Measurements from ENCODE around the gene KDM6A.
A peak's percentile ranks its signal among the peaks of the same experiment; 100 is the strongest.

The KDM6A gene

DNA sequence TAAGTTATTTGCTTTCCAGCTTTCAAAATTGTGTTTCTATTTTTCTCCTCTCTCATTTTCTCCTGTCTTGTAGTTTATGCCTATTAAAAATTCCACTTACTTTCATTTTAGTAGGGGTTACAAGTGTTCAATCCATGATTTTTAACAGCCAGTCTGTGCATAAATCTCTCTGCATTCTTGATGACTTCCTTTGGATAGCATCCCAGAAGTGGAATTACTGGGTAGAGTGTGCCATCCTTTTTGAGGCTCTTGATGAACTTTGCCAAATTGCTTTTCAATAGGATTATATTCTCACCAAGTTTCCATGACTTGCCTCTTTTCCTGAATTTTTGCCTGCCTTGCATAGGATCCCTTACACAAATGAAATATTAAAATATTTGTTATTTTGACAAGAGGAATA is 269.2 kb downstream of the KDM6A start:
- TF ChIP-seq CSDC2 (CRISPR knock-in tag; IDR thresholded peaks at IDR 0.05) (no peak), ZFP3 (CRISPR knock-in tag; IDR thresholded peaks at IDR 0.05) (no peak), ZNF8 (CRISPR knock-in tag; IDR thresholded peaks at IDR 0.05) (no peak), GLIS3 (CRISPR knock-in tag; IDR thresholded peaks at IDR 0.05) (no peak), ISL1 (CRISPR knock-in tag; IDR thresholded peaks at IDR 0.05) (no peak), OSR1 (CRISPR knock-in tag; IDR thresholded peaks at IDR 0.05) (no peak), TSHZ2 (CRISPR knock-in tag; IDR thresholded peaks at IDR 0.05) (no peak), PPARA (CRISPR knock-in tag; IDR thresholded peaks at IDR 0.05; ENCODE audit: borderline replicate concordance) (no peak), ZC3H10 (CRISPR knock-in tag; IDR thresholded peaks at IDR 0.05) (no peak), ZNF70 (CRISPR knock-in tag; IDR thresholded peaks at IDR 0.05) (no peak), ARNTL (CRISPR knock-in tag; IDR thresholded peaks at IDR 0.05; ENCODE audit: borderline replicate concordance, low read depth) (no peak), ZFP30 (CRISPR knock-in tag; IDR thresholded peaks at IDR 0.05) (no peak), RARB (CRISPR knock-in tag; IDR thresholded peaks at IDR 0.05) (no peak), TOX (CRISPR knock-in tag; IDR thresholded peaks at IDR 0.05; ENCODE audit: borderline replicate concordance) (no peak), PATZ1 (CRISPR knock-in tag; IDR thresholded peaks at IDR 0.05; ENCODE audit: borderline replicate concordance) (no peak), ZNF565 (CRISPR knock-in tag; conservative IDR thresholded peaks at IDR 0.05; ENCODE audit: low read depth) (no peak), BACH2 (CRISPR knock-in tag; IDR thresholded peaks at IDR 0.05; ENCODE audit: borderline replicate concordance) (no peak), SNAI2 (CRISPR knock-in tag; IDR thresholded peaks at IDR 0.05) (no peak)
- TF ChIP-seq, protein P1, sequence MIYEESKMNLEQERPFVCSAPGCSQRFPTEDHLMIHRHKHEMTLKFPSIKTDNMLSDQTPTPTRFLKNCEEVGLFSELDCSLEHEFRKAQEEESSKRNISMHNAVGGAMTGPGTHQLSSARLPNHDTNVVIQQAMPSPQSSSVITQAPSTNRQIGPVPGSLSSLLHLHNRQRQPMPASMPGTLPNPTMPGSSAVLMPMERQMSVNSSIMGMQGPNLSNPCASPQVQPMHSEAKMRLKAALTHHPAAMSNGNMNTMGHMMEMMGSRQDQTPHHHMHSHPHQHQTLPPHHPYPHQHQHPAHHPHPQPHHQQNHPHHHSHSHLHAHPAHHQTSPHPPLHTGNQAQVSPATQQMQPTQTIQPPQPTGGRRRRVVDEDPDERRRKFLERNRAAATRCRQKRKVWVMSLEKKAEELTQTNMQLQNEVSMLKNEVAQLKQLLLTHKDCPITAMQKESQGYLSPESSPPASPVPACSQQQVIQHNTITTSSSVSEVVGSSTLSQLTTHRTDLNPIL (CRISPR knock-in tag; IDR thresholded peaks at IDR 0.05; ENCODE audit: low read depth) = no peak
- TF ChIP-seq, protein P2, sequence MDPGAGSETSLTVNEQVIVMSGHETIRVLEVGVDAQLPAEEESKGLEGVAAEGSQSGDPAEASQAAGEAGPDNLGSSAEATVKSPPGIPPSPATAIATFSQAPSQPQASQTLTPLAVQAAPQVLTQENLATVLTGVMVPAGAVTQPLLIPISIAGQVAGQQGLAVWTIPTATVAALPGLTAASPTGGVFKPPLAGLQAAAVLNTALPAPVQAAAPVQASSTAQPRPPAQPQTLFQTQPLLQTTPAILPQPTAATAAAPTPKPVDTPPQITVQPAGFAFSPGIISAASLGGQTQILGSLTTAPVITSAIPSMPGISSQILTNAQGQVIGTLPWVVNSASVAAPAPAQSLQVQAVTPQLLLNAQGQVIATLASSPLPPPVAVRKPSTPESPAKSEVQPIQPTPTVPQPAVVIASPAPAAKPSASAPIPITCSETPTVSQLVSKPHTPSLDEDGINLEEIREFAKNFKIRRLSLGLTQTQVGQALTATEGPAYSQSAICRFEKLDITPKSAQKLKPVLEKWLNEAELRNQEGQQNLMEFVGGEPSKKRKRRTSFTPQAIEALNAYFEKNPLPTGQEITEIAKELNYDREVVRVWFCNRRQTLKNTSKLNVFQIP (CRISPR knock-in tag; IDR thresholded peaks at IDR 0.05; ENCODE audit: borderline replicate concordance, low read depth) = no peak
- peak; percentile 63; the same call in 2 of the 3 replicates for ATAC-seq

- no peak for ATAC-seq
- TF ChIP-seq GLIS3 (CRISPR knock-in tag; IDR thresholded peaks at IDR 0.05) = no peak
- TF ChIP-seq BACH2 (CRISPR knock-in tag; IDR thresholded peaks at IDR 0.05; ENCODE audit: borderline replicate concordance) = no peak
- TF ChIP-seq ZFP3 (CRISPR knock-in tag; IDR thresholded peaks at IDR 0.05) = no peak
- no peak for TF ChIP-seq TSHZ2 (CRISPR knock-in tag; IDR thresholded peaks at IDR 0.05)
- TF ChIP-seq, protein P2 (CRISPR knock-in tag; IDR thresholded peaks at IDR 0.05; ENCODE audit: borderline replicate concordance, low read depth) = no peak
- TF ChIP-seq, protein P1 (CRISPR knock-in tag; IDR thresholded peaks at IDR 0.05; ENCODE audit: low read depth) = no peak
- no peak for TF ChIP-seq CSDC2 (CRISPR knock-in tag; IDR thresholded peaks at IDR 0.05)
- TF ChIP-seq ZNF8 (CRISPR knock-in tag; IDR thresholded peaks at IDR 0.05) = no peak
- no peak for TF ChIP-seq ZC3H10 (CRISPR knock-in tag; IDR thresholded peaks at IDR 0.05)
- no peak for TF ChIP-seq ZNF70 (CRISPR knock-in tag; IDR thresholded peaks at IDR 0.05)
- no peak for TF ChIP-seq ESRRG (CRISPR knock-in tag; IDR thresholded peaks at IDR 0.05)
These were observed 270.5 kb downstream of the KDM6A start for GRCh38 chrX:45143455-45143854.

Data from SK-N-SH treated with all-trans-retinoic acid at 6 μM for 48 hours (cell line).